H9 (cell line): Measurements from ENCODE around the gene NDUFB10. TPM values are rescaled to one million over a fixed set of nuclear protein-coding genes. Genes with fewer than 3 reads are reported as not detected.

Experiments
- DNase-seq: peaks from one replicate; pipeline ENCODE4 v3.0.0-alpha.2; 2017
- H2AFZ ChIP-seq: one replicate; pipeline ENCODE4 v1.6.1; 2013; ENCODE audit warnings: mild to moderate bottlenecking, low read length, control low read depth, moderate library complexity
- H2AK5ac ChIP-seq: 2 replicates; pipeline ENCODE4 v1.6.1; 2013; ENCODE audit warnings: low read length, control low read depth, mixed read lengths; ENCODE audit not compliant: insufficient read length
- H2BK120ac ChIP-seq: one replicate; pipeline ENCODE4 v1.6.1; 2013; ENCODE audit warnings: low read depth, mild to moderate bottlenecking, low read length, control low read depth, inconsistent platforms; ENCODE audit not compliant: poor library complexity, severe bottlenecking
- H2BK12ac ChIP-seq: 2 replicates; pipeline ENCODE4 v1.6.1; 2013; ENCODE audit warnings: low read length, control low read depth, mixed read lengths, low read depth; ENCODE audit not compliant: insufficient read length
- H2BK15ac ChIP-seq: 2 replicates; pipeline ENCODE4 v1.6.1; 2013; ENCODE audit warnings: low read depth, low read length, control low read depth
- H2BK20ac ChIP-seq: one replicate; pipeline ENCODE4 v1.6.1; 2013; ENCODE audit warnings: low read depth, mild to moderate bottlenecking, low read length, control low read depth, inconsistent platforms; ENCODE audit not compliant: poor library complexity, severe bottlenecking
- H2BK5ac ChIP-seq: 2 replicates; pipeline ENCODE4 v1.6.1; 2013; ENCODE audit warnings: low read length, control low read depth, mixed read lengths; ENCODE audit not compliant: insufficient read length
- H3K14ac ChIP-seq: 2 replicates; pipeline ENCODE4 v1.6.1; 2013; ENCODE audit warnings: low read length, control low read depth; ENCODE audit not compliant: insufficient read depth
- H3K18ac ChIP-seq: 2 replicates; pipeline ENCODE4 v1.6.1; 2013; ENCODE audit warnings: low read depth, mild to moderate bottlenecking, mixed read lengths, low read length, control low read depth; ENCODE audit not compliant: insufficient read length
- H3K23ac ChIP-seq: 2 replicates; pipeline ENCODE4 v1.6.1; 2013; ENCODE audit warnings: low read length, control low read depth, mixed read lengths, low read depth; ENCODE audit not compliant: insufficient read length
- H3K23me2 ChIP-seq: 2 replicates; pipeline ENCODE4 v1.6.1; 2013; ENCODE audit warnings: low read depth, mild to moderate bottlenecking, mixed read lengths, low read length, control low read depth; ENCODE audit not compliant: insufficient read length, poor library complexity, severe bottlenecking
- H3K27ac ChIP-seq: 2 replicates; pipeline ENCODE4 v1.5.1; 2013; ENCODE audit warnings: low read length, control low read depth, mixed read lengths, low read depth; ENCODE audit not compliant: insufficient read length
- H3K27me3 ChIP-seq: 2 replicates; pipeline ENCODE4 v1.6.1; 2013; ENCODE audit warnings: low read length, control low read depth, inconsistent platforms; ENCODE audit not compliant: insufficient read depth
- H3K4ac ChIP-seq: 2 replicates; pipeline ENCODE4 v1.6.1; 2013; ENCODE audit warnings: low read depth, mild to moderate bottlenecking, control low read depth, inconsistent platforms, low read length, moderate library complexity
- H3K4me1 ChIP-seq: 2 replicates; pipeline ENCODE4 v1.6.1; 2013; ENCODE audit warnings: low read length, control low read depth, inconsistent platforms; ENCODE audit not compliant: insufficient read depth
- H3K4me2 ChIP-seq: 2 replicates; pipeline ENCODE4 v1.6.1; 2013; ENCODE audit warnings: low read length, control low read depth, mixed read lengths; ENCODE audit not compliant: insufficient read length, insufficient read depth
- H3K56ac ChIP-seq: 2 replicates; pipeline ENCODE4 v1.6.1; 2013; ENCODE audit warnings: low read depth, mild to moderate bottlenecking, mixed read lengths, low read length, control low read depth; ENCODE audit not compliant: insufficient read length
- H3K79me1 ChIP-seq: 2 replicates; pipeline ENCODE4 v1.6.1; 2013; ENCODE audit warnings: low read depth, mild to moderate bottlenecking, moderate library complexity, low read length, control low read depth, inconsistent platforms; ENCODE audit not compliant: insufficient read depth, poor library complexity, severe bottlenecking
- H3K79me2 ChIP-seq: 2 replicates; pipeline ENCODE4 v1.6.1; 2013; ENCODE audit warnings: low read length, control low read depth, inconsistent platforms; ENCODE audit not compliant: insufficient read depth
- H3K9ac ChIP-seq: 2 replicates; pipeline ENCODE4 v1.6.1; 2013; ENCODE audit warnings: low read length, control low read depth, mixed read lengths; ENCODE audit not compliant: insufficient read length; ENCODE audit errors: extremely low read depth
- H3K9me3 ChIP-seq: one replicate; pipeline ENCODE4 v1.6.1; 2013; ENCODE audit warnings: low read depth, low read length, inconsistent platforms; ENCODE audit not compliant: control insufficient read depth
- H3T11ph ChIP-seq: one replicate; pipeline ENCODE4 v1.6.1; 2013; ENCODE audit warnings: mild to moderate bottlenecking, low read length, control low read depth, inconsistent platforms
- H4K20me1 ChIP-seq: one replicate; pipeline ENCODE4 v1.6.1; 2013; ENCODE audit not compliant: control insufficient read depth, insufficient read length, insufficient read depth
- H4K5ac ChIP-seq: 2 replicates; pipeline ENCODE4 v1.6.1; 2013; ENCODE audit warnings: low read depth, mild to moderate bottlenecking, mixed read lengths, low read length, control low read depth; ENCODE audit not compliant: insufficient read length
- H4K8ac ChIP-seq: replicated peaks from 2 replicates; pipeline ENCODE4 v1.6.1; 2013; ENCODE audit warnings: low read length, control low read depth, mixed read lengths, low read depth; ENCODE audit not compliant: insufficient read length
- H4K91ac ChIP-seq: 2 replicates; pipeline ENCODE4 v1.6.1; 2013; ENCODE audit warnings: low read depth, mild to moderate bottlenecking, moderate library complexity, mixed read lengths, low read length, control low read depth; ENCODE audit not compliant: insufficient read length
- H3K27ac Mint-ChIP-seq, 3 experiments: 2 replicates in 2 of 3; 3 replicates in 1 of 3; pipeline ENCODE4 v1.8.0; 2020 to 2021; ENCODE audit warnings: mixed read lengths in 3 of 3, mild to moderate bottlenecking in 1 of 3, moderate library complexity in 1 of 3
- H3K27me3 Mint-ChIP-seq: 2 replicates; pipeline ENCODE4 v1.8.0; 2021; ENCODE audit warnings: low read depth, mild to moderate bottlenecking, moderate library complexity, mixed read lengths
- H3K36me3 Mint-ChIP-seq, 3 experiments: 2 replicates in 2 of 3; 3 replicates in 1 of 3; pipeline ENCODE4 v1.8.0; 2020 to 2021; ENCODE audit warnings: low read depth in 3 of 3, mixed read lengths in 3 of 3; ENCODE audit not compliant: insufficient read depth in 1 of 3
- H3K4me1 Mint-ChIP-seq, 2 experiments: 2 replicates each; pipeline ENCODE4 v1.8.0; 2020; ENCODE audit warnings: mixed read lengths in 2 of 2
- H3K4me3 Mint-ChIP-seq, 2 experiments: 2 replicates in 1 of 2; 3 replicates in 1 of 2; pipeline ENCODE4 v1.8.0; 2020 to 2021; ENCODE audit warnings: mild to moderate bottlenecking in 2 of 2, mixed read lengths in 2 of 2, moderate library complexity in 1 of 2
- H3K9me3 Mint-ChIP-seq, 2 experiments: 2 replicates in 1 of 2; 3 replicates in 1 of 2; pipeline ENCODE4 v1.8.0; 2020; ENCODE audit warnings: mild to moderate bottlenecking in 2 of 2, mixed read lengths in 2 of 2, moderate library complexity in 1 of 2
- CTCF ChIP-seq: fragments of 200-600 bp; sonication (generic); conservative IDR thresholded peaks from 3 replicates; pipeline ENCODE4 v1.8.0; 2021; ENCODE audit warnings: antibody characterized with exemption, mild to moderate bottlenecking
- WGBS: extraction: QIAGEN DNeasy Blood & Tissue Kit; methylation state at CpG from one replicate; pipeline ENCODE4 v1.1.7; 2013; ENCODE audit warnings: missing lambda C conversion rate, low lambda C conversion rate, mixed read lengths; ENCODE audit not compliant: insufficient read length; ENCODE audit errors: extremely low coverage; 5-methylcytosine and 5-hydroxymethylcytosine counted together
- total RNA-seq: library from RNA; stranded (reverse); gene quantifications from 2 replicates; pipeline ENCODE4 v1.2.1, GENCODE V29; 2021

Gene NDUFB10
- total RNA-seq, 1 experiment from 2014 or later: 191 TPM

- Histone ChIP-seq H4K20me1 (no peaks in the 10 kb centered on the region), H3K23me2 (peaks cover 4% of the 10 kb centered on the region), H4K5ac (no peak within 1 kb of the TSS), H3K9ac (no peak within 1 kb of the TSS), H3K79me1 (no peaks in the 10 kb centered on the region), H2BK120ac (no peak within 1 kb of the TSS), H3K27me3 (peaks cover 43% of the 10 kb centered on the region), H2BK20ac (no peak within 1 kb of the TSS), H4K8ac (no peak within 1 kb of the TSS), H3T11ph (no peak within 1 kb of the TSS), H3K4ac (no peak within 1 kb of the TSS), H2AFZ (no peak within 1 kb of the TSS), H3K14ac (no peak within 1 kb of the TSS; the same call in 1 of the 2 replicates), H2BK5ac (no peak within 1 kb of the TSS), H3K9me3 (no peaks in the 10 kb centered on the region), H2AK5ac (no peak within 1 kb of the TSS), H2BK15ac (no peak within 1 kb of the TSS), H3K4me1 (no peaks in the 10 kb centered on the region; the same call in 1 of the 2 replicates), H2BK12ac (no peak within 1 kb of the TSS), H3K23ac (no peak within 1 kb of the TSS), H3K79me2 (no peaks in the 10 kb centered on the region), H3K56ac (no peak within 1 kb of the TSS), H4K91ac (no peak within 1 kb of the TSS), H3K4me2 (peak within 1 kb of the TSS; percentile 54), H3K27ac (no peak within 1 kb of the TSS), H3K18ac (no peak within 1 kb of the TSS)
- Mint-ChIP-seq H3K4me1 (peaks cover 14 to 59% of the 10 kb centered on the region in 2 experiments), H3K4me3 (peak within 1 kb of the TSS; percentile 17 to 74; a peak in 3 of 5 replicates), H3K36me3 (peaks cover 0 to 2% (median 0%) of the 10 kb centered on the region in 3 experiments; a peak in 1 of 7 replicates), H3K9me3 (peaks cover 2% of the 10 kb centered on the region in 2 experiments; a peak in 3 of 5 replicates), H3K27me3 (peaks cover 92% of the 10 kb centered on the region), H3K27ac (no peak within 1 kb of the TSS)
- WGBS: no CpG with 5 or more reads among the region's 71 CpGs
- DNase-seq: peak; percentile 29
- no peak for TF ChIP-seq CTCF
Observed at GRCh38 chr16:1918351-1919326, 40.7 kb upstream of the NDUFB10 start, which contains the start of gene HS3ST6. Gene HS3ST6, minus strand, starts transcription at chr16:1918415. Its CDS starts 92 bp downstream, at chr16:1918323.
